HG03439 (cell line): ENCODE results near the gene OR2AJ1.

ENCODE experiments used
- ATAC-seq: cut with Tn5 transposase; IDR thresholded peaks from one replicate; pipeline ENCODE4 v1.9.1; 2021; ENCODE audit warnings: mild to moderate bottlenecking, moderate library complexity; ENCODE audit not compliant: unreplicated experiment

The OR2AJ1 gene

GRCh38 chr1:247961791-247962190 lies 37.1 kb downstream of the OR2AJ1 start:
- ATAC-seq: no peak

DNA sequence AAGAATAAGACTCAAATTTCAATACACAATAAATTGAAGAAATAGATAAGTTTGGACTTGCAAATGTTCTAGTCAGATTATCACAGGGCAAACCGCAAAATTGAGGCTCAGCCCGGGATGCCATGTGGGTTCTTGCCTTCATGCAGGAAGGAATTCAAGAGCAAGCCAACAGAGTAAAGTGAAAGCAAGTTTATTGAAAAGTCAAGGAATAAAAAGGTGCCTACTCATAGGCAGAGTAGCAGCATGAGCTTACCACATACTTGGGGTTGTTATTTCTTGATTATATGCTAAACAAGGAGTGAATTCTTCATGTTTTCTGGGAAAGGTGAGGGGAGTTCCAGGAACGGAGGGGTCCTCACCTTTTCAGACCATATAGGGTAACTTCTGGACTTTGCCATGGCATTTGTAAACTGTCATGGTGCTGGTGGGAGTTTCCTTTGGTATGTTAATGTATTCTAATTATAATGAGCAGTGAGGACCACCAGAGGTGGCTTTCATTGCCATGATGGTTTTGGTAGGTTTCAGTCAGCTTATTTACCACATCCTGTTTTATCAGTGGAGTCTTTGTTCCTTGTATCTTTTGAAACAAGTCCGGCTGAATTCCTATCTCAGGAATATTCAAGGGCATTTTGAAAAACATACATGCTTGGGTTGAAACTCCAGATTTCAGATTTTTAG lies 38.4 kb downstream of the OR2AJ1 start:
- no peak for ATAC-seq

DNA sequence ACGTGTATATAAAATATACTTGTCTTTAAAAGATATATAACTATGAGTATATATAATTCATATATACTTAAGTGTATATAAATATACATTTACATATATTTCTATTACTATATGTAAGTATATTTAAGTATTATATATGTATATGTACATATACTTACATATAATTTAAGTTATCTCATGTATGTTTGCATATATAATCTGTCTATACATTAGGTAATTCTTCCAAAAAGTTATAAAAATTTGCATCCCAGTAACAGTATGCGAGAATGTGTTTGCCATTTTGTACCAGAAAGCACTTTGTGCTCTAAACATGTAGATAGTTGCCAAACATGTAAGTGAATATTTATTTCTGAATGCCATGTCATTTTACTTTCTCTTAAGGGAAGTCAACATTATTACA lies 40.2 kb downstream of the OR2AJ1 start, which contains the start of gene OR2AK2:
TSS of gene OR2AK2 (plus strand) at position 301 of the 400 bp plus-strand sequence. CDS start 144 bp downstream, outside the sequence.
- no peak for ATAC-seq

- ATAC-seq: no peak
Measured at GRCh38 chr1:247966532-247967204, 42.0 kb downstream of the OR2AJ1 start.
